ENCODE results near the gene EVA1B.
A peak's percentile ranks its signal among the peaks of the same experiment; 100 is the strongest.

The EVA1B gene

GRCh38 chr1:36323636-36324352, at the start of gene EVA1B:
TSS of gene EVA1B (minus strand) at chr1:36323645. CDS start at chr1:36323037, 608 bp downstream.
- DNase-seq (ENCODE audit: low spot score), result no peak

GRCh38 chr1:36372617-36373016, 49.2 kb upstream of the EVA1B start:
- peak; percentile 50 for DNase-seq (ENCODE audit: low spot score)

- DNase-seq (ENCODE audit: low spot score), result peak; percentile 89
These were observed 45.8 kb upstream of the EVA1B start for GRCh38 chr1:36369061-36369861.

GRCh38 chr1:36367798-36368197, 44.4 kb upstream of the EVA1B start:
- DNase-seq (ENCODE audit: low spot score), result no peak

- DNase-seq (ENCODE audit: low spot score), result no peak
These were observed 43.6 kb upstream of the EVA1B start for GRCh38 chr1:36367066-36367465.

GRCh38 chr1:36366091-36366661, 42.7 kb upstream of the EVA1B start:
- DNase-seq (ENCODE audit: low spot score), result no peak

- DNase-seq (ENCODE audit: low spot score), result peak; percentile 48
These were observed 41.9 kb upstream of the EVA1B start for GRCh38 chr1:36365381-36365780.

GRCh38 chr1:36359911-36360550, 36.6 kb upstream of the EVA1B start:
- no peak for DNase-seq (ENCODE audit: low spot score)

- no peak for DNase-seq (ENCODE audit: low spot score)
These were observed 35.9 kb upstream of the EVA1B start for GRCh38 chr1:36359383-36359782.

- no peak for DNase-seq (ENCODE audit: low spot score)
These were observed 35.2 kb upstream of the EVA1B start for GRCh38 chr1:36358514-36359084.

- DNase-seq (ENCODE audit: low spot score), result no peak
These were observed 32.4 kb upstream of the EVA1B start for GRCh38 chr1:36355811-36356210.

- DNase-seq (ENCODE audit: low spot score), result no peak
These were observed 31.0 kb upstream of the EVA1B start for GRCh38 chr1:36354486-36354885.

- DNase-seq (ENCODE audit: low spot score), result no peak
These were observed 29.7 kb upstream of the EVA1B start for GRCh38 chr1:36352910-36353878.

GRCh38 chr1:36352125-36352909, 28.9 kb upstream of the EVA1B start:
- DNase-seq (ENCODE audit: low spot score), result no peak

- DNase-seq (ENCODE audit: low spot score), result no peak
These were observed 28.0 kb upstream of the EVA1B start for GRCh38 chr1:36351227-36351977.

- DNase-seq (ENCODE audit: low spot score), result no peak
These were observed 27.3 kb upstream of the EVA1B start for GRCh38 chr1:36350659-36351226.

GRCh38 chr1:36349839-36350238, 26.4 kb upstream of the EVA1B start:
- DNase-seq (ENCODE audit: low spot score), result no peak

GRCh38 chr1:36349241-36349671, 25.8 kb upstream of the EVA1B start:
- no peak for DNase-seq (ENCODE audit: low spot score)

- no peak for DNase-seq (ENCODE audit: low spot score)
These were observed 23.4 kb upstream of the EVA1B start for GRCh38 chr1:36346741-36347370.
